Activated B cell treated with CpG ODN at 0.5 μM for 24 hours (primary cell): ENCODE data around the gene IQUB. TPM values are rescaled to one million over a fixed set of nuclear protein-coding genes. Genes with fewer than 3 reads are reported as not detected.

ENCODE experiments used
- ATAC-seq: fragments of 200-7000 bp; cut with Tn5 transposase; one replicate; pipeline ENCODE4 v1.10.0; 2021; ENCODE audit warnings: low read depth, mild to moderate bottlenecking, moderate library complexity
- CTCF ChIA-PET: fragments of 350-600 bp; sonication (Branson Sonifier 250); formaldehyde crosslinking; loops from one replicate; lab custom pipeline; 2021; ENCODE audit warnings: antibody characterized with exemption; lab: Charles Lee
- POLR2A ChIA-PET: fragments of 350-600 bp; sonication (Branson Sonifier 250); formaldehyde crosslinking; loops from one replicate; lab custom pipeline; 2021; ENCODE audit warnings: antibody characterized with exemption; lab: Charles Lee
- DNase-seq: peaks from one replicate; pipeline ENCODE4 v3.0.0; 2022
- H3K27ac Mint-ChIP-seq: one replicate; pipeline ENCODE4 v1.8.0; 2020; ENCODE audit warnings: mixed read lengths
- H3K27me3 Mint-ChIP-seq: one replicate; pipeline ENCODE4 v1.8.0; 2021; ENCODE audit warnings: mixed read lengths
- H3K36me3 Mint-ChIP-seq: one replicate; pipeline ENCODE4 v1.8.0; 2021; ENCODE audit warnings: low read depth, mixed read lengths
- H3K4me1 Mint-ChIP-seq: one replicate; pipeline ENCODE4 v1.8.0; 2021; ENCODE audit warnings: mixed read lengths
- H3K4me3 Mint-ChIP-seq: one replicate; pipeline ENCODE4 v1.8.0; 2020; ENCODE audit warnings: mild to moderate bottlenecking, mixed read lengths
- H3K9me3 Mint-ChIP-seq: one replicate; pipeline ENCODE4 v1.8.0; 2020; ENCODE audit warnings: mixed read lengths
- CTCF ChIP-seq: fragments of 200-600 bp; IDR thresholded peaks from one replicate; pipeline ENCODE4 v1.8.0; 2022; ENCODE audit warnings: antibody characterized with exemption, mild to moderate bottlenecking
- intact Hi-C: fragments of 100-400 bp; cut with micrococcal nuclease; formaldehyde crosslinking; loops from one replicate; pipeline ENCODE4 v1.15.1; 2024
- total RNA-seq: library from RNA; stranded (reverse); gene quantifications from 2 replicates; pipeline ENCODE4 v1.2.3, GENCODE V29; 2022

The IQUB gene
- total RNA-seq, 1 donor from 2014 or later, result 0.11 TPM

GRCh38 chr7:123455965-123456470 lies 78.4 kb downstream of the IQUB start:
- ATAC-seq, result no peak
- Mint-ChIP-seq H3K4me1 (no peaks in the 10 kb centered on the region), H3K9me3 (peaks cover 1% of the 10 kb centered on the region), H3K4me3 (no peak overlapping the region), H3K36me3 (no peaks in the 10 kb centered on the region), H3K27ac (no peak overlapping the region), H3K27me3 (peaks cover 2% of the 10 kb centered on the region)
- POLR2A ChIA-PET, result no interaction called here
- no peak for TF ChIP-seq CTCF
- CTCF ChIA-PET, result no interaction called here
- DNase-seq, result no peak
- intact Hi-C loops, result no loop called here

- Mint-ChIP-seq H3K36me3 (no peaks in the 10 kb centered on the region), H3K4me1 (no peaks in the 10 kb centered on the region), H3K27me3 (no peaks in the 10 kb centered on the region), H3K9me3 (peaks cover 5% of the 10 kb centered on the region), H3K27ac (no peak overlapping the region), H3K4me3 (no peak overlapping the region)
- ChIA-PET CTCF (no interaction called here), POLR2A (no interaction called here)
- no peak for ATAC-seq
- no peak for DNase-seq
- intact Hi-C loops, result no loop called here
- no peak for TF ChIP-seq CTCF
Observed at GRCh38 chr7:123440101-123440548, 94.3 kb downstream of the IQUB start.

GRCh38 chr7:123439191-123439590 lies 95.2 kb downstream of the IQUB start:
- Mint-ChIP-seq H3K4me3 (no peak overlapping the region), H3K9me3 (peaks cover 8% of the 10 kb centered on the region), H3K4me1 (no peaks in the 10 kb centered on the region), H3K27me3 (no peaks in the 10 kb centered on the region), H3K27ac (no peak overlapping the region), H3K36me3 (no peaks in the 10 kb centered on the region)
- ChIA-PET CTCF (no interaction called here), POLR2A (no interaction called here)
- no peak for DNase-seq
- no peak for ATAC-seq
- TF ChIP-seq CTCF, result no peak
- intact Hi-C loops, result no loop called here

GRCh38 chr7:123437447-123437995 lies 96.9 kb downstream of the IQUB start:
- no peaks in the 10 kb centered on the region for H3K36me3 Mint-ChIP-seq
- H3K27ac Mint-ChIP-seq, result no peak overlapping the region
- intact Hi-C loops, result no loop called here
- no peak for ATAC-seq
- no peak for TF ChIP-seq CTCF
- H3K4me1 Mint-ChIP-seq, result no peaks in the 10 kb centered on the region
- H3K27me3 Mint-ChIP-seq, result no peaks in the 10 kb centered on the region
- POLR2A ChIA-PET, result no interaction called here
- CTCF ChIA-PET, result no interaction called here
- DNase-seq, result no peak
- H3K9me3 Mint-ChIP-seq, result peaks cover 8% of the 10 kb centered on the region
- H3K4me3 Mint-ChIP-seq, result no peak overlapping the region

GRCh38 chr7:123435080-123435700 lies 99.2 kb downstream of the IQUB start:
- no peak overlapping the region for H3K27ac Mint-ChIP-seq
- intact Hi-C loops, result no loop called here
- H3K9me3 Mint-ChIP-seq, result peaks cover 3% of the 10 kb centered on the region
- H3K36me3 Mint-ChIP-seq, result no peaks in the 10 kb centered on the region
- ATAC-seq, result no peak
- TF ChIP-seq CTCF, result no peak
- H3K27me3 Mint-ChIP-seq, result no peaks in the 10 kb centered on the region
- no peaks in the 10 kb centered on the region for H3K4me1 Mint-ChIP-seq
- no peak overlapping the region for H3K4me3 Mint-ChIP-seq
- CTCF ChIA-PET, result no interaction called here
- no peak for DNase-seq
- POLR2A ChIA-PET, result no interaction called here
